H9 (cell line): Measurements from ENCODE around the gene AJAP1. TPM values are rescaled to one million over a fixed set of nuclear protein-coding genes. Genes with fewer than 3 reads are reported as not detected.

Experiments
- DNase-seq: peaks from one replicate; pipeline ENCODE4 v3.0.0-alpha.2; 2017
- H2AFZ ChIP-seq: one replicate; pipeline ENCODE4 v1.6.1; 2013; ENCODE audit warnings: mild to moderate bottlenecking, low read length, control low read depth, moderate library complexity
- H2AK5ac ChIP-seq: 2 replicates; pipeline ENCODE4 v1.6.1; 2013; ENCODE audit warnings: low read length, control low read depth, mixed read lengths; ENCODE audit not compliant: insufficient read length
- H2BK120ac ChIP-seq: one replicate; pipeline ENCODE4 v1.6.1; 2013; ENCODE audit warnings: low read depth, mild to moderate bottlenecking, low read length, control low read depth, inconsistent platforms; ENCODE audit not compliant: poor library complexity, severe bottlenecking
- H2BK12ac ChIP-seq: 2 replicates; pipeline ENCODE4 v1.6.1; 2013; ENCODE audit warnings: low read length, control low read depth, mixed read lengths, low read depth; ENCODE audit not compliant: insufficient read length
- H2BK15ac ChIP-seq: 2 replicates; pipeline ENCODE4 v1.6.1; 2013; ENCODE audit warnings: low read depth, low read length, control low read depth
- H2BK20ac ChIP-seq: one replicate; pipeline ENCODE4 v1.6.1; 2013; ENCODE audit warnings: low read depth, mild to moderate bottlenecking, low read length, control low read depth, inconsistent platforms; ENCODE audit not compliant: poor library complexity, severe bottlenecking
- H2BK5ac ChIP-seq: 2 replicates; pipeline ENCODE4 v1.6.1; 2013; ENCODE audit warnings: low read length, control low read depth, mixed read lengths; ENCODE audit not compliant: insufficient read length
- H3K14ac ChIP-seq: 2 replicates; pipeline ENCODE4 v1.6.1; 2013; ENCODE audit warnings: low read length, control low read depth; ENCODE audit not compliant: insufficient read depth
- H3K18ac ChIP-seq: 2 replicates; pipeline ENCODE4 v1.6.1; 2013; ENCODE audit warnings: low read depth, mild to moderate bottlenecking, mixed read lengths, low read length, control low read depth; ENCODE audit not compliant: insufficient read length
- H3K23ac ChIP-seq: 2 replicates; pipeline ENCODE4 v1.6.1; 2013; ENCODE audit warnings: low read length, control low read depth, mixed read lengths, low read depth; ENCODE audit not compliant: insufficient read length
- H3K23me2 ChIP-seq: 2 replicates; pipeline ENCODE4 v1.6.1; 2013; ENCODE audit warnings: low read depth, mild to moderate bottlenecking, mixed read lengths, low read length, control low read depth; ENCODE audit not compliant: insufficient read length, poor library complexity, severe bottlenecking
- H3K27ac ChIP-seq: 2 replicates; pipeline ENCODE4 v1.5.1; 2013; ENCODE audit warnings: low read length, control low read depth, mixed read lengths, low read depth; ENCODE audit not compliant: insufficient read length
- H3K27me3 ChIP-seq: 2 replicates; pipeline ENCODE4 v1.6.1; 2013; ENCODE audit warnings: low read length, control low read depth, inconsistent platforms; ENCODE audit not compliant: insufficient read depth
- H3K4ac ChIP-seq: 2 replicates; pipeline ENCODE4 v1.6.1; 2013; ENCODE audit warnings: low read depth, mild to moderate bottlenecking, control low read depth, inconsistent platforms, low read length, moderate library complexity
- H3K4me1 ChIP-seq: 2 replicates; pipeline ENCODE4 v1.6.1; 2013; ENCODE audit warnings: low read length, control low read depth, inconsistent platforms; ENCODE audit not compliant: insufficient read depth
- H3K4me2 ChIP-seq: 2 replicates; pipeline ENCODE4 v1.6.1; 2013; ENCODE audit warnings: low read length, control low read depth, mixed read lengths; ENCODE audit not compliant: insufficient read length, insufficient read depth
- H3K56ac ChIP-seq: 2 replicates; pipeline ENCODE4 v1.6.1; 2013; ENCODE audit warnings: low read depth, mild to moderate bottlenecking, mixed read lengths, low read length, control low read depth; ENCODE audit not compliant: insufficient read length
- H3K79me1 ChIP-seq: 2 replicates; pipeline ENCODE4 v1.6.1; 2013; ENCODE audit warnings: low read depth, mild to moderate bottlenecking, moderate library complexity, low read length, control low read depth, inconsistent platforms; ENCODE audit not compliant: insufficient read depth, poor library complexity, severe bottlenecking
- H3K79me2 ChIP-seq: 2 replicates; pipeline ENCODE4 v1.6.1; 2013; ENCODE audit warnings: low read length, control low read depth, inconsistent platforms; ENCODE audit not compliant: insufficient read depth
- H3K9ac ChIP-seq: 2 replicates; pipeline ENCODE4 v1.6.1; 2013; ENCODE audit warnings: low read length, control low read depth, mixed read lengths; ENCODE audit not compliant: insufficient read length; ENCODE audit errors: extremely low read depth
- H3K9me3 ChIP-seq: one replicate; pipeline ENCODE4 v1.6.1; 2013; ENCODE audit warnings: low read depth, low read length, inconsistent platforms; ENCODE audit not compliant: control insufficient read depth
- H3T11ph ChIP-seq: one replicate; pipeline ENCODE4 v1.6.1; 2013; ENCODE audit warnings: mild to moderate bottlenecking, low read length, control low read depth, inconsistent platforms
- H4K20me1 ChIP-seq: one replicate; pipeline ENCODE4 v1.6.1; 2013; ENCODE audit not compliant: control insufficient read depth, insufficient read length, insufficient read depth
- H4K5ac ChIP-seq: 2 replicates; pipeline ENCODE4 v1.6.1; 2013; ENCODE audit warnings: low read depth, mild to moderate bottlenecking, mixed read lengths, low read length, control low read depth; ENCODE audit not compliant: insufficient read length
- H4K8ac ChIP-seq: replicated peaks from 2 replicates; pipeline ENCODE4 v1.6.1; 2013; ENCODE audit warnings: low read length, control low read depth, mixed read lengths, low read depth; ENCODE audit not compliant: insufficient read length
- H4K91ac ChIP-seq: 2 replicates; pipeline ENCODE4 v1.6.1; 2013; ENCODE audit warnings: low read depth, mild to moderate bottlenecking, moderate library complexity, mixed read lengths, low read length, control low read depth; ENCODE audit not compliant: insufficient read length
- H3K27ac Mint-ChIP-seq, 3 experiments: 2 replicates in 2 of 3; 3 replicates in 1 of 3; pipeline ENCODE4 v1.8.0; 2020 to 2021; ENCODE audit warnings: mixed read lengths in 3 of 3, mild to moderate bottlenecking in 1 of 3, moderate library complexity in 1 of 3
- H3K27me3 Mint-ChIP-seq: 2 replicates; pipeline ENCODE4 v1.8.0; 2021; ENCODE audit warnings: low read depth, mild to moderate bottlenecking, moderate library complexity, mixed read lengths
- H3K36me3 Mint-ChIP-seq, 3 experiments: 2 replicates in 2 of 3; 3 replicates in 1 of 3; pipeline ENCODE4 v1.8.0; 2020 to 2021; ENCODE audit warnings: low read depth in 3 of 3, mixed read lengths in 3 of 3; ENCODE audit not compliant: insufficient read depth in 1 of 3
- H3K4me1 Mint-ChIP-seq, 2 experiments: 2 replicates each; pipeline ENCODE4 v1.8.0; 2020; ENCODE audit warnings: mixed read lengths in 2 of 2
- H3K4me3 Mint-ChIP-seq, 2 experiments: 2 replicates in 1 of 2; 3 replicates in 1 of 2; pipeline ENCODE4 v1.8.0; 2020 to 2021; ENCODE audit warnings: mild to moderate bottlenecking in 2 of 2, mixed read lengths in 2 of 2, moderate library complexity in 1 of 2
- H3K9me3 Mint-ChIP-seq, 2 experiments: 2 replicates in 1 of 2; 3 replicates in 1 of 2; pipeline ENCODE4 v1.8.0; 2020; ENCODE audit warnings: mild to moderate bottlenecking in 2 of 2, mixed read lengths in 2 of 2, moderate library complexity in 1 of 2
- CTCF ChIP-seq: fragments of 200-600 bp; sonication (generic); conservative IDR thresholded peaks from 3 replicates; pipeline ENCODE4 v1.8.0; 2021; ENCODE audit warnings: antibody characterized with exemption, mild to moderate bottlenecking
- WGBS: extraction: QIAGEN DNeasy Blood & Tissue Kit; methylation state at CpG from one replicate; pipeline ENCODE4 v1.1.7; 2013; ENCODE audit warnings: missing lambda C conversion rate, low lambda C conversion rate, mixed read lengths; ENCODE audit not compliant: insufficient read length; ENCODE audit errors: extremely low coverage; 5-methylcytosine and 5-hydroxymethylcytosine counted together
- total RNA-seq: library from RNA; stranded (reverse); gene quantifications from 2 replicates; pipeline ENCODE4 v1.2.1, GENCODE V29; 2021

Gene AJAP1
- total RNA-seq, 1 experiment from 2014 or later: 8.6 TPM

- Histone ChIP-seq H4K91ac (no peak overlapping the region), H2BK20ac (no peak overlapping the region), H3K27ac (no peak overlapping the region), H3K4me1 (no peaks in the 10 kb centered on the region), H4K5ac (no peak overlapping the region), H3K9me3 (no peaks in the 10 kb centered on the region), H3K23ac (no peak overlapping the region), H2BK12ac (no peak overlapping the region), H3K56ac (no peak overlapping the region), H3K4me2 (no peak overlapping the region), H3K14ac (no peak overlapping the region), H3T11ph (no peak overlapping the region), H4K20me1 (no peaks in the 10 kb centered on the region), H3K18ac (no peak overlapping the region), H2BK15ac (no peak overlapping the region), H2AFZ (no peak overlapping the region), H3K79me2 (no peaks in the 10 kb centered on the region), H2BK120ac (no peak overlapping the region), H3K79me1 (no peaks in the 10 kb centered on the region), H3K27me3 (no peaks in the 10 kb centered on the region), H3K9ac (no peak overlapping the region), H4K8ac (no peak overlapping the region), H3K23me2 (no peaks in the 10 kb centered on the region), H2AK5ac (no peak overlapping the region), H2BK5ac (no peak overlapping the region), H3K4ac (no peak overlapping the region)
- no peaks in the 10 kb centered on the region; a peak in 1 of 5 replicates for H3K9me3 Mint-ChIP-seq
- H3K4me1 Mint-ChIP-seq: peaks cover 22 to 26% of the 10 kb centered on the region in 2 experiments
- TF ChIP-seq CTCF: no peak
- H3K36me3 Mint-ChIP-seq: peaks cover 0 to 2% (median 0%) of the 10 kb centered on the region in 3 experiments; a peak in 2 of 7 replicates
- DNase-seq: no peak
- WGBS: no CpG with 5 or more reads among the region's 6 CpGs
- peaks cover 11% of the 10 kb centered on the region for H3K27me3 Mint-ChIP-seq
- no peak overlapping the region for H3K4me3 Mint-ChIP-seq
- H3K27ac Mint-ChIP-seq: no peak overlapping the region; a peak in 2 of 7 replicates
Measured at GRCh38 chr1:4703646-4704045, 49.2 kb downstream of the AJAP1 start.
